Activated T-helper 1 cell treated with anti-CD3 and anti-CD28 coated beads, Interleukin-12 subunit alpha, Interleukin-12 subunit beta, Interleukin-2, Interleukin-4 antibody, amounts not matched to agents 30 ng/mL and 10 ng/mL and 1 ng/mL, durations not matched to agents 14 hours and 24 hours and 36 hours (primary cell): ENCODE data around the gene TOGARAM1. TPM values are rescaled to one million over a fixed set of nuclear protein-coding genes. Genes with fewer than 3 reads are reported as not detected.

ENCODE experiments used
- total RNA-seq: library from RNA; stranded (reverse); gene quantifications from 2 replicates; pipeline ENCODE4 v1.2.3, GENCODE V29; 2022

TOGARAM1 gene
- total RNA-seq, 1 donor from 2014 or later, result 9.3 TPM

Other genes with a start within 250 kb of the TOGARAM1 start
- 15.9 and 16.9 TPM in 2 replicates for gene KLHL28, start 243 bp upstream of the TOGARAM1 start, total RNA-seq
- 51.2 and 55.7 TPM in 2 replicates for gene PRPF39, start 121.9 kb downstream of the TOGARAM1 start, total RNA-seq
- gene FKBP3, start 172.3 kb downstream of the TOGARAM1 start, total RNA-seq, result 58.0 and 59.3 TPM in 2 replicates
- 15.8 and 18.3 TPM in 2 replicates for gene FANCM, start 173.7 kb downstream of the TOGARAM1 start, total RNA-seq